ENCODE data around the gene ZMYM1. TPM values are rescaled to one million over a fixed set of nuclear protein-coding genes. Genes with fewer than 3 reads are reported as not detected.
"Not testable (repeated sequence)": the region's sequence is repeated elsewhere in the genome, so short reads cannot be mapped to it uniquely, and the experiment has no call there.

ZMYM1 gene
- total RNA-seq, result 10 to 100 TPM; 12.8 to 14.4 TPM
- long read RNA-seq, donor 1, full-length matches to known transcripts, result 2 of 4 reads
- long read RNA-seq, donor 1, partial matches to known transcripts, result 2 of 4 reads
- long read RNA-seq, donor 1, other reads (novel, unspliced or antisense), result 0 of 4 reads
- long read RNA-seq, donor 2, full-length matches to known transcripts, result 1 of 7 reads
- long read RNA-seq, donor 2, partial matches to known transcripts, result 0 of 7 reads
- long read RNA-seq, donor 2, other reads (novel, unspliced or antisense), result 6 of 7 reads

GRCh38 chr1:35079003-35079930, at the start of gene ZMYM1:
Gene ZMYM1 (plus strand): TSS chr1:35079385. CDS start chr1:35093988, 14,603 bp downstream.
- intact Hi-C loops (cut with DNase I), result no loop called here
- peak; percentile 96 for DNase-seq (ENCODE audit: low spot score)

- intact Hi-C loops (cut with DNase I), result no loop called here
- no peak for DNase-seq (ENCODE audit: low spot score)
Observed at GRCh38 chr1:35029761-35030160, 49.4 kb upstream of the ZMYM1 start.

- intact Hi-C loops (cut with DNase I), result no loop called here
- no peak for DNase-seq (ENCODE audit: low spot score)
Observed at GRCh38 chr1:35030338-35030737, 48.8 kb upstream of the ZMYM1 start.

GRCh38 chr1:35030756-35031446, 48.3 kb upstream of the ZMYM1 start:
- intact Hi-C loops (cut with DNase I), result no loop called here
- DNase-seq (ENCODE audit: low spot score), result no peak

GRCh38 chr1:35032384-35032739, 46.8 kb upstream of the ZMYM1 start:
- intact Hi-C loops (cut with DNase I), result no loop called here

GRCh38 chr1:35033346-35033745, 45.8 kb upstream of the ZMYM1 start:
- no peak for DNase-seq (ENCODE audit: low spot score)
- intact Hi-C loops (cut with DNase I), result no loop called here

More at GRCh38 chr1:35032384-35032739, 46.8 kb upstream of the ZMYM1 start:
- DNase-seq (ENCODE audit: low spot score), result no peak

- DNase-seq (ENCODE audit: low spot score), result no peak
- intact Hi-C loops (cut with DNase I), result no loop called here
Observed at GRCh38 chr1:35036621-35037020, 42.6 kb upstream of the ZMYM1 start.

- intact Hi-C loops (cut with DNase I), result no loop called here
- no peak for DNase-seq (ENCODE audit: low spot score)
Observed at GRCh38 chr1:35037206-35037605, 42.0 kb upstream of the ZMYM1 start.

- no peak for DNase-seq (ENCODE audit: low spot score)
- intact Hi-C loops (cut with DNase I), result no loop called here
Observed at GRCh38 chr1:35038723-35039122, 40.5 kb upstream of the ZMYM1 start.

GRCh38 chr1:35043498-35043897, 35.7 kb upstream of the ZMYM1 start:
- DNase-seq (ENCODE audit: low spot score), result no peak

GRCh38 chr1:35044431-35044830, 34.8 kb upstream of the ZMYM1 start:
- intact Hi-C loops (cut with DNase I), result no loop called here
- no peak for DNase-seq (ENCODE audit: low spot score)

More at GRCh38 chr1:35043498-35043897, 35.7 kb upstream of the ZMYM1 start:
- intact Hi-C loops (cut with DNase I), result no loop called here

- intact Hi-C loops (cut with DNase I), result no loop called here
- no peak for DNase-seq (ENCODE audit: low spot score)
Observed at GRCh38 chr1:35046730-35047129, 32.5 kb upstream of the ZMYM1 start.

GRCh38 chr1:35047188-35047858, 31.9 kb upstream of the ZMYM1 start:
- intact Hi-C loops (cut with DNase I), result no loop called here
- DNase-seq (ENCODE audit: low spot score), result no peak

GRCh38 chr1:35049116-35049515, 30.1 kb upstream of the ZMYM1 start:
- intact Hi-C loops (cut with DNase I), result no loop called here
- no peak for DNase-seq (ENCODE audit: low spot score)

GRCh38 chr1:35053433-35053832, 25.8 kb upstream of the ZMYM1 start:
- intact Hi-C loops (cut with DNase I), result no loop called here
- DNase-seq (ENCODE audit: low spot score), result no peak

GRCh38 chr1:35054282-35054681, 24.9 kb upstream of the ZMYM1 start:
- intact Hi-C loops (cut with DNase I); DNase-seq (ENCODE audit: low spot score): not testable (repeated sequence)

- DNase-seq (ENCODE audit: low spot score); intact Hi-C loops (cut with DNase I): not testable (repeated sequence)
Observed at GRCh38 chr1:35058321-35058720, 20.9 kb upstream of the ZMYM1 start.

GRCh38 chr1:35058988-35059387, 20.2 kb upstream of the ZMYM1 start:
- no peak for DNase-seq (ENCODE audit: low spot score)
- intact Hi-C loops (cut with DNase I), result no loop called here

- intact Hi-C loops (cut with DNase I), result no loop called here
- no peak for DNase-seq (ENCODE audit: low spot score)
Observed at GRCh38 chr1:35062518-35063196, 16.5 kb upstream of the ZMYM1 start.

All from posterior vena cava (tissue), 2 donors.